SH-SY5Y (cell line): ENCODE results near the gene ZNF516.

Experiments
- GATA2 ChIP-seq: IDR thresholded peaks from 2 replicates; pipeline ENCODE4 v1.6.1; 2011; ENCODE audit warnings: mild to moderate bottlenecking, low read depth, low read length
- GATA3 ChIP-seq: IDR thresholded peaks from 2 replicates; pipeline ENCODE4 v1.6.1; 2011; ENCODE audit warnings: low read depth, mild to moderate bottlenecking, low read length, moderate library complexity

DNA sequence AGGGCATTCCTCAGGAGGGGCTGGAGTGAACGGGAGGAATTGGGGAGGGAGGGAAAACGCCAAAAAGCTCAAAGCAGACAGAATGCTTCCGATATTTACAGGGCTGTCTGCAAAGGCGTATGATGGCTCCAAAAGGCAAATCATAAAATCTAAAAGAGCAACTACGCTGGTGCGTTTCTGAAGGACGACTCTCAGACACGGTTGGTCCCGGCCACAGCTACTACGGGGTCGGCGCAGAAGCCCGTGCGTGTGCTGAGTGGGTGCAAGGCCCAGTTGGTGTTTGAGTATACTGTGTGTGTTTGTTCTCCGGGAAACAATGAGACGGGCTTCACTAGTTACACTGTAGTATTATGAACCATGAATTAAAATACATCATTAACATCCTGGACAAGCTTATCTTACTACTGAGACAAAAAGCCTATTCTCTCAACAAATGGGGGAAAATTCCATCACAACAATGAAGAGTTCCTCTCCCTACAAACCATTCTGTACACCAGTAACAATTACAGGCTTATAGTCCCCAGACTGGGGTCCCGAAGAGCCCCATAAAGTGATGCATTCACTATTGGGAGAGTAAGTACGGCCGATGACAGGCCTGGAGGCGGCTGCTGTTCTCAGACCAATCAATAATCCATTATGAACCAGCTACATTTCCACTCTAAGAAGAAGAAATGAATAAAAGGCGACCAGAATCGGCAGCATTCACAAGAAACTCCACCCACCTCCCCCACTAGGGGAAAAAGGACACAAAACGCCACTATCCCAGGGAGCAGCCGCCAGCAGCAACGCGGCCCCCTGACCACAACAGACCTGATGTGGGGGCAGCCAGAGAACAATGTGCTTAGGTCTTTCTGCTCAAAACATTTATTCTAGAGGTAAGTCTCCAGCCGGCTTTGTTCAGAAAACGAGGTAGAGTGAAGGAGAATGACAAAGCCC is 43.4 kb downstream of the ZNF516 start:
- TF ChIP-seq GATA2 (no peak), GATA3 (no peak)
